Suppressor macrophage treated with lipopolysaccharide for 1 hour (primary cell): Measurements from ENCODE around the gene DAO.

Experiments used
- DNase-seq, 3 donors: peaks; one replicate each; pipeline ENCODE4 v3.0.0-alpha.2; 2020 to 2022

Gene DAO

DNA sequence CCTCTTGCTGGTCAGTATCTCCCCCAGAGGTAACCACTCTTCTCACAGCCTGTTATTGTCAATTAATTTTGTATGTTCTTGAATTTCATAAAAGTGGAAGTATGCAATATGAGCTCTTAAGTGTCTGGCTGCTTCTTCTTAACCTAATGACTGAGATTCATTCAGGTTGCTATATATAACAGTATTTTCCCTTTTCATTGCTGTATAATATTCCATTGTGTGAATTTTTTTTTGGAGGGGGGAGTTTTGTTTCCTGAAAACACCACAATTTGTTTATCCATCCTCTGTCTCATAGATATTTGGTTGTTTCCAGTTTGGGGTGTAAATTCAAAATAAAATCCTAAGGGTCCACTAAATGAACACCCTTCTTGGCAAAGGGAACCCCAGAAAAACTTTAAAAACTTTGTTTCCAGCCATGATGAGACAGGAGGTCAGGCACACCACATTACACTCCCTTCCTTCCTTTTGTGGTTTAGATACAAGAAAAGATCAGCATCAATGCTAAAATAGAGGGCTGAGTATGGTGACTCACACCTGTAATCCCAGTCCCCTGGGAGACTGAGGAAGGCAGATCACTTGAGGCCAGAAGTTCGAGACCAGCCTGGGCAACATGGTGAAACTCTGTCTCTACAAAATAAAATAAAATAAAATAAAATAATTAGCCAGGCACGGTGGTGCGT, 4.1 kb upstream of the DAO start:
- DNase-seq = no peak

DNA sequence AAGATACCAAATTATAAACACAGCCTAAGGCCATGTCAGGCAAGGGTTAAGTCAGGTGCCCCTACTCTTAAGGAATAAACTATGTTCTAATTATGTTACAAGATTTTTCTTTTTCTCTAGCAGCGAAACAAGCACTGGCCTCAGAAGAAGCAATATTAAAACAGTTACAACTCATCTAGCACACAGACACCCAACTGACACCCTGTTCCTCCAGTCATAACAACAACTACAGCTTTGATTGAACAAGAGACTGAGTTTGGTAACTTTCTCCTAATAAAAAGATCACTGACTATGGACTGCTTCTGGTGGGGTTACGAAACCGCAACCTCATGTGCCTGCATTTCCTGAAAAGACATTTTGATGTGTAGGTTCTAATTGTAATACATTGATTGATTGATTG, 3.3 kb upstream of the DAO start:
- no peak for DNase-seq

DNA sequence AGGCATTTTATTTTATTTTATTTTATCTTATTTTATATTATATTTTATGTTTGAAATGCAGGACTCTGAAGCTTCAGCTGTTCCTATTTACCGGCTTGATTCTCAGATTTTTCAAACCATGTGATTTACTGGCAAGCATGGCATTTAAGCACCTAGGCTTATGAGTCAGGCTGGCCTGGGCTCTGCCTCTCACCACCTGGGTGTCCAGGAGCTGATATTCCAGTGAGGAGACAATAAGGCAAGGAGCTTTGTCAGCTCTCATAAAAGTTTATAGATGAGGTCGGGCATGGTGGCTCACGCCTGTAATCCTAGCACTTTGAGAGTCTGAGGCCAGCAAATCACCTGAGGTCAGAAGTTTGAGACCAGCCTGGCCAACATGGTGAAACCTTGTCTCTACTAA, 2.1 kb downstream of the DAO start:
- no peak for DNase-seq

DNA sequence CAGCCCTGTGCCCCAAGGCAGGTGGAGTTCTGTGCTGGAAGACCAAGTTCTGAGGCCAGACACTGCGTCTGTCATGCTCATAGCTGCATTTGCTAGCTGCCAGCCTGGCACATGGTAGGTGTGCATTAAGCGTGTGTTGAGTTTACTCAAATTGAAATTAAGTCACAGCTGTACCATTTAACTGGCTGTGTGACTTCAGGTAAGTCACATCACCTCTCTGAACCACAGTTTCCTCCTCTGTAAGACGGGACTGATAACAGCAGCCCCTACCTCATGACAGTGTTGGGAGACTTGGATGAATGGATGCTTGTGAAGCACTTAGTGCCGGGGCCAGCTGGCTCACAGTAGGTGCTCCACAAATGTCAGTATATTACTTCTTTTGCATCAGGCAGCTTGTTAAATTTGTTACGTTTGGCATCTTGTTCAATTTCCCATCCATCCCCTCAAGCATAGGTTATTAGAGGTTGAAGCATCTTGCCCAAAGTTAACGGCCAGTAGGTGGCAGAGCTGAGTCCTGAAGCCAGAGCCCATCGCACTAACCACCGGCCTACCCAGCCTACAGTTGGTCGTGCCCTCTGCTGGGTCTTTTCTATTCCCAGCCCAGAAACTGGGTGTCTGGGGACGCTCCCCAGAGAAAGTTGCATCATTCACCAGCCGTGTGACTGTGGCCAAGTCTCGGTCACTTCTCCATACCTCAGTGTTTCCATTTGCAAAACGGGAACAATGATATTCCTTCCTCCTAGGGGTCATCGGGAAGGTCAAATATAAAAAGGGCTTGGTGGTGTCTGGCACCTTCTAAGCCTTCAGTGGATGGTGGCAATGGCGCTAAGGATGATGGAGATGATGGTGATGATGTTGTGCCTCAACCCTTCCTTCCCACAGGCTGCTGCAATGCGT, 4.5 kb downstream of the DAO start:
- peak; percentile 91 to 94 (median 93) for DNase-seq

DNA sequence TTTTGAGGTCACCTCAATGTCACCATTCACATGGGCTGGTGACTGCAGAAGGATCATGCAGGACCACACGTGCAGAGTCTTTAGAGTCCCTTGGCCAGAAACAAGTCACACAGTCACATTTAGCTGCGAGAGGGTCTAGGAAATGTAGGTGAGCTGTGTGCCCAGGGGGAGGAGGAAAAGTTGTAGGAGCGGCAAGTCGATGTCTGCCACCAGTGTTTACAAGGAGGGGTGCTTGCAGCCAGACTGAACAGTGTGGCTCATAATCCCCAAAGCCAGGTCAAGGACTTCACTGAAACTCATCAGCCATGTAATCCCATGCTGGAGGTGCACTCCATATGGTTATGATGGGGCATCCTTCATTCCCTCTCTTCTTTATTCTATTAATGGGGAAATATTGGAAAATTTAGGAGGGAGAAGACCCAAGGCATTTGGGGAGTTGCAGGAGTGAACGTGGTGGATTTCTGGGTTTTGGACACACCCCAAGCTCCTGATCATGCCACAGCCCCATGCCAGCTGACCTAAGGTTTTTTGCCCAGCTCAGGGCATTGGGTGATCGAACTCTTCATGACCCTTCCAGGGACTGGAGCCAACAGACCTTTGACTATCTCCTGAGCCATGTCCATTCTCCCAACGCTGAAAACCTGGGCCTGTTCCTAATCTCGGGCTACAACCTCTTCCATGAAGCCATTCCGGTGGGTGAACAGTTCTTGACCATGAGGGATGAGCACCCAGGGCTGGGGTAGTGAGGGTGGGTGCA, 7.2 kb downstream of the DAO start:
- no peak for DNase-seq

DNA sequence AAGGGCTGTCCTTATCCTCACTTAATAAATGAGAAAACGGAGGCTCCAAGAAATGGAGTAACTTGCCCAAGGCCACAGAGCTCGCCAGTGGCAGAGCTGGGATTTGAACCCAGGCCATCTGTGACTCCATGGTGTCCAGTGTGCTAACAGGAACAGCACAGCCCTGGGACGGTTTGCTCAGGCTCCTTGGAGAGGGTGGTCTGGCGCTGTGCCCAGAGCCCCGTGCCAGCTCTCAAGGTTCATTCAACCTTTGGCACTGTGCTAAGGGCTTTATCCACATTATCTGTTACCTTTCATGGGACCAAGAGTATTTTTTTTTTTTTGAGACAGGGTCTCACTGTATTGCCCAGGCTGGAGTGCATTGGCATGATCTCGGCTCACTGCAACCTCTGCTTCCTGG, 8.1 kb downstream of the DAO start:
- DNase-seq = no peak

DNA sequence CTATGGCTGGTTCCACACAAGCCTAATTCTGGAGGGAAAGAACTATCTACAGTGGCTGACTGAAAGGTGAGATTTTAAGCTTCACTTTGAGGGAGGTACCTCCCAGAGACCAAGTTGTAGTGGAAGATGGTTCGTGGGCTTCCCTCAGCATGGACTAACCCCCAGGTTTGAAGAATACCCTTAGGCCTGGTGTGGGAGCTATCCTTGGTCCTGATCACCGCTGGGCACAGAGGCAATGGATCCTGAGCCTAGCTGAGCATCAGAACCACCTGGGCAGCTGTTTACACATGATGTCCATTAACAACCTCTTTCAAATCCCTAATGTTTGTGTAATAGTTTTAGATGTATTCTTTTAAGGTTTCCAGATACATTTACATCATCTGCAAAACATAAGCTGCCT, 10.3 kb downstream of the DAO start:
- peak in 1 of 3 donors; percentile 33 for DNase-seq

DNA sequence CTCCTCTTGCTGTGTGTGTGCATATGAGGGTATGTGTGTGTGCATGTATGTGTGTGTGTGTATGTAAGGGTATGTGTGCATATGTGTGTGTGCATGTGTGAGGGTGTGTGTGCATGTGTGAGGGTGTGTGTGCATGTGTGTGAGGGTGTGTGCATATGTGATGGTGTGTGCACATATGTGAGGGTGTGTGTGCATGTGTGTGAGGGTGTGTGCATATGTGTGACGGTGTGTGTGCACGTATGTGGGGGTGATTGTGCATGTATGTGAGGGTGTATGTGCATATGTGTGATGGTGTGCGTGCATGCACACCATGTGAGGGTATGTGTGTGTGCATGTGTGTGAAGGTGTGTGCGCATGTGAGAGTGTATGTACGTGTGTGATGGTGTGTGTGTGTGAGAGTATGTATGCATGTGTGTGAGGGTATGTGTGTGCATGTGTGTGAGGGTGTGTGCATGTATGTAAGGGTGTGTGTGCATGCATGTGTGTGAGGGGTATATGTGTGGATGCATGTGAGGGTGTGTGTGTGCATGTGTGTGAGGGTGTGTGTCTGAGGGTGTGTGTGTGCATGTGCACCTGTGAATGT, 15.4 kb downstream of the DAO start:
- DNase-seq = no peak

DNA sequence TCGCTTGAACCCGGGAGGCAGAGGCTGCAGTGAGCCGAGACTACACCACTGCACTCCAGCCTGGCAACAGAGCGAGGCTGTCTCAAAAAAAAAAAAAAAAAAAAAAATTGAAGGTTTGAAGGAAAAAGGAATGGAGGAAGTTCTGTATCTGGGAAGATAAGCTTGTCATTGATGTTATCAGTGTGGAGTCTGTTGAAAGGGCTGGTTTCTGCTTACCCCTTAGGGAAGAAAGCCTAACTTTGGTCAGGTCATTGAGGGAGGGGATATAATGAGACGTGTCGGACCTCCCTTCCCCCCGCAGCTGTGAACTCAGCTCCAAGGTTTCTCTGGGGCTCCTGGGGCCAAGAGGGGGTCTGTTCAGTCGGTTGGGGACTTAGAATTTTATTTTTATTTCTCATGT, 16.4 kb downstream of the DAO start:
- no peak for DNase-seq

DNA sequence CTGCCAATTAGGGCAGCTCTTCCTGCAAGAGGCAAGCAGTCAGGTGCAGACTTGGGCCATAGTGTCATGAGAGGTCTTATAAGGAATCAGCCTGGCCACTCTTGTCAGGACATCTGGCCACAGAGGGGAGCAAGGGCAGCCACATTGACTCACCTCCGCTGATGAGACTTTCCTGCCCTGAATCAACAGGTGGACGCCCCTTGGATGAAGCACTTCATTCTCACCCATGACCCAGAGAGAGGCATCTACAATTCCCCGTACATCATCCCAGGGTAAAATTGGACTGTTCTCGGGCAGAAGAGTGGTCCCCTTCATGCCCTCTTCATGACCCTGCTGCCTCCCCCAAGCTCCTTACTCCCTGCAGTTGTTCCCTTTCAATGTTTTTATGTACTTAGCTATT, 16.9 kb downstream of the DAO start:
- no peak for DNase-seq

DNA sequence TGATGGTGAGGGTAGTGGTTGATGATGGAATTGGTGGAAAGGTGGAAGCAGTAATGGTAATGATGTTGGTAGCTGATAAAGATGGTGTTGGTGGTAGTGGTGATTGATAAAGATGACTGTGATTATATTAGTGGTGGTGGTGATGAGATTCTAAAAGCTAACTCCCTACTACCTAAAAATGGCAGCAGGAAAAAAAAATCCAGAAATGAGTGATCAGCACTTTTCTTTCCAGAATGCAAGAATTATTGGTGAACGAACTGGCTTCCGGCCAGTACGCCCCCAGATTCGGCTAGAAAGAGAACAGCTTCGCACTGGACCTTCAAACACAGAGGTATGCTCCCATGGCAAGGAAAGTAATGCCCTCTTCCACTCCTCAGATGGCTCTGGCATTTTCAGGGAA, 19.3 kb downstream of the DAO start:
- DNase-seq = no peak

DNA sequence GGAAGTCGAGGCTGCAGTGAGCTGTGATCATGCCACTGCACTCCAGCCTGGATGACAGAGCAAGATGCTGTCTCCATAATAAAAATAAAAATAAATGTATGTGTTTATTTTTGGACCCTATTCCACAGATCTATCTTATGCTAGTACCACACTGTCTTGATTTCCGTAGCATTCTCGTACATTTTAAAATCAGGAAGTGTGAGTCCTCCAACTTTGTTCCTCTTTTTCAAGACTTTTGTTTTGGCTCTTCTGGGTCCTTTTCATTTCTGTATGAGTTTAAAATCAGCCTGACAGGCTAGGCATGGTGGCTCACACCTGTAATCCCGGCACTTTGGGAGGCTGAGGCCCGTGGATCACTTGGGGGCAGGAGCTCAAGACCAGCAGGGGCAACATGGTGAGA, 25.8 kb downstream of the DAO start:
- DNase-seq = peak; percentile 54 to 76 (median 70)

DNA sequence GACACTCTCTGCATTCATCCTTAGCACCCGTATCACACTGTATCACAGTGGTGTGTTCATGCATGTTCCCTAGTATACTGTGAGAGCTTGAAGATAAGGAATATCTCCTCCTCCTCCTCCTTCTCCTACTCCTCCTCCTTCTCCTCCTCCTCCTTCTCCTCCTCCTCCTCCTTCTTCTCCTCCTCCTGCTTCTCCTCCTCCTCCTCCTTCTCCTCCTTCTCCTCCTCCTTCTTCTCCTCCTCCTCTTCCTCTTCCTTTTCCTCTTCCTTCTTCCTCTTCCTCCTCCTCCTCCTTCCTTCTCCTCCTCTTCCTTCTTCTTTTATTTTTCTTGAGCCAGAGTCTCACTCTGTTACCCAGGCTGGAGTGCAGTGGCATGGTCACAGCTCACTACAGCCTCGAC, 27.1 kb downstream of the DAO start:
- DNase-seq = no peak

DNA sequence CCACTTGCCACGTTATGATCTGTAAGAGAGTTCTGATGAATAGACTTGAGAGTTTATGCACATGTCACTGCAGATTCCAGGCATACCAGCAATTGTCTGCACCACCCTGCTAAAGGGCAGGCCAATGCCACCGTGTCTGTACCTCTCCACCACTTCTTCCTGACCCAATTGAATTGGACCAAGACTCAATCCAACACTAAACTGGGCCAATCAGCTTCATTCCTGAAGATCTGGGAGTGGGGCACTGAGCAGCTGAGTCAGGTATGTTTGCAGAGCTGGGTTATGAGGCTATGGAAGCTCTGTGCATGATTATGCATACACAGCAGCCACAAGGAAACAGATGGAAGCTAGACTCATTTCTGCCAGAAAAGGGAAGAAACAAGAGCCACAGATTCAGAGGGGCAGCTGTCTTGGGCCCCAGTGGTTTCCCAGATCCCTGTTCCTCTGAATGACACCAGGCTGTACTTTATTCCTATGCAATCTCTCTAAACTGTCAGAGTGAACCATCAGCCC, 28.0 kb downstream of the DAO start:
- DNase-seq = peak; percentile 80 to 87 (median 80)

DNA sequence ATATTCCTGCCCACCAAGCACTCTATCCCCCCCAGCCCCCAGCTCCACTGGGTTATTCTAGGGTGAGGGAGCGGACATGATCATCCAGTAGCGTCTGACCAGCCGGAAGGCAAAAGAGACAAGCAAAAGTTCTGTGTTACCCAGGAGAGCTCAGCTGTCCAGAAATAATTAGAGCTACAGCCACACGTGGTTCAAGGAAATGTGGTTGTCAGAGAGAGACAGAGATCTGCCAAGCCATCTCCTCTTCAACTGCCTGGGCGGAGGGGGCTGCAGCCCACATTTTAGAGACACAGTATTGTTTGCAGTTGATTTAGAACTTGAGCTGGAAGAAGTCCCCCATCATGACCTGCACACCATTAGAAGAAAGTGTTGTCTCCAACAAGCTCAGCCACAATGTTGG, 30.4 kb downstream of the DAO start:
- no peak for DNase-seq

DNA sequence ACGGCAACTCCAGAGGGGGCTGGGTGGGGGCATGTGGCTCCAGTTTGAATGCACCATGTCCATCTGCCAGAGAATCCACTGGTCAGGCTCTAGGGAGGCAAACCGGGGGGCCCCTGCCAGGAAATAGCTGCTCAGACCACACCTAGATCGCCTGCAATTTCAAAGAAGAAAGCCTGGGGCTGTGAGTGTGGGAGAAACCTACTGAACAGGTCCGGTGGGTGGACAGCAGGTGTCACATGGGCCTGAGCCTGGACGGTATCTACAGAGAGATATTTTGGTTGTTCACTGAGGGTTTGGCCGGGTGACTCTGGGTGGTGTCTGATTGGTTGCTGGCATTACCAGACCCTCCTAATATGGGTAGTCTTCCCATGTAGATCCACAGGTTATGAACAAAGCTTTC, 32.0 kb downstream of the DAO start:
- no peak for DNase-seq

DNA sequence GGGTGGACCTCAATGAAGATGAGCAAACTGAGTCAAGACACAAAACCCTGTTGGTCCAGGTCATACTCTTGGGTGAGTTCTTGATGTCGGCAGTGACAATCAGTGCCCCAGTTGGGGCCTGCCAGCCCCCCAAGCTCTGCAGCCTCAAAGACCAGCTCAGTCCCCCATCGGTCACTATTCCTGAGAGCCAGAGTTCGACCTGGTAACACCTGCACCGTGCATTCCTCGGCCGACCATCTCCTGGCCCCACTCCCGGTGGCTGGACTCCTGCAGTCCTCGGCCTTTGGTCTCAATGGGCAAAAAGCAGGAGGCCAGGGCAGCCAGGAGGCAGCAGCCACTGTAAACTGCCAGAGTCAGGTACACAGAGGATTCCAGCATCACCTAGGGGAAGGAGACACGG, 32.5 kb downstream of the DAO start:
- DNase-seq = no peak

DNA sequence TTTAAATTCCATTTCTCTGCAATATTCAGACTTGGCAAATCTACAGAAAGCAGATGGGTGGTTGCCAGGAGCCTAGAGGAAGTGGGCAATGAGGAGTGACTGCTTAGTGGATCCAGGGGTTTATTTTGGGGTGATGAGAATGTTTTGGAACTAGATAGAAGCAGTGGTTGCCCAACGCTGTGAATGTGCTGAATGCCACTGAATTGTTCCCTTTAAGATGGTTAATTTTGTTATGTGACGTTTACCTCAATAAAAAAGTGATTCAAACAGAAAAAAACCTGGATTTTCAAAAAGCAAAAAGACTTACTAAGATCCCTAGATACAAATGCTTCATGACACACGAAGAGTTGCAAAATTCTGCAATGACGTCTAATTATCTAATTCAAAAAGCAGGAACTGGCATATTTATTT, 34.2 kb downstream of the DAO start:
- DNase-seq = peak; percentile 69 to 97 (median 93)

DNA sequence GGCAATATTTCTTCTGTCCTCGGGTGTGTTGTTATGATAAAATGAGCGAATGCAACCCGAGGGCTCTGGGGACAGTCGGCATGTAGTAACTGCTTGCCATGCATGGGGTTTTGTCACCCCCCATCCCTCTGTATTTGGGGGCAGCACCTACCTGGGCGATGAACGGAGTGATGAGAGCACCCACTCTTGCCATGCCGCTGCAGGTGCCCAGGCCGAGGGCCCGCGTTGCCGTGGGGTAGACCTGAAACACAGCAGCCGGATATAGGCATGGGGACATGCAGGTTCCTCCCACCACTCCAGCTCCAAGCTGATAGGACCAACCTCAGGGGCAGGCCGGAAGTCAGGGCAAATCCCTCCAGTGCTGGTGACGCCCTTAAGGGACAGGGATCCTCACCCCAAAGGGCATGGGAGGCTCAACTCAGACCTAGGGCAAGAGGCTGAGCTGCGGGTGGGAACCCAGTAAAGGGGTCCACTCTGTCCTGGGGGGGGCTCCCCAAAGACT, 35.8 kb downstream of the DAO start:
- no peak for DNase-seq

DNA sequence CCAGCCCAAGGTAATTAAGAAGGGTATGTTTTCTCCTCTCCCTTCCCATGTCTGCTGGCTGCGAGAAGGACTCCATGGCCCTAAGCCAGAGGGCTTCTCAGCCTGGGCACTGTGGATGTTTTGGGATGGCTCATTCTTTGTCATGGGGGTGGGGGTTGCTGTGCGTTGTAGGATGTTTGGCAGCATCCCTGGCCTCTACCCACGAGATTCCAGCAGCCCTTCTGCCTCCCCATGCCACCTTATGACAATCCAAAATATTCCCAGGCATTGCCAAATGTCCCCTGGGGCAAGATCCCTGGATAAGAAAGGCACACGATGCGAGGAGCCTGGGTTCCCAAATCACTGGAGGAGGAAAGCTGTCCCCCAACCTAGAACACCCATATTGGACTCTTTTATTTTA, 36.4 kb downstream of the DAO start:
- DNase-seq = no peak

DNA sequence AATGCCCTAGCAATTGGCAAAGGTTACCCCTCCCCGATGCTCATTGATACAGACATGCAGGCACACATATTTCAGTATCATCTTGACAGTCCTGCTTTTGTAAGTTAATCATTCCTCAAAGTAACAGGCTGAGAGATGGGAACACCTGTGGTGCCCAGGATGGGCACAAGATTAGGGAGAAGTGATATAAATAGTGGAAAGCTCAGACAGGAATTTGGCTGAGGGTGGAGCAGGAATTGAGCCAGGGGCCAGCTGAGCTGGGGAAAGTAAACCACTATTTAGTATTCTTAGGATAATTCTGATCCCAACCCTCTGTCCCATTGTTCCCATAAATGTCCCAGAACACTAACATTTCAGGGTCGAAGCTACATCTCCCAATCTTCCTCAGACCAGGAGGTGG, 38.3 kb downstream of the DAO start:
- DNase-seq = no peak

DNA sequence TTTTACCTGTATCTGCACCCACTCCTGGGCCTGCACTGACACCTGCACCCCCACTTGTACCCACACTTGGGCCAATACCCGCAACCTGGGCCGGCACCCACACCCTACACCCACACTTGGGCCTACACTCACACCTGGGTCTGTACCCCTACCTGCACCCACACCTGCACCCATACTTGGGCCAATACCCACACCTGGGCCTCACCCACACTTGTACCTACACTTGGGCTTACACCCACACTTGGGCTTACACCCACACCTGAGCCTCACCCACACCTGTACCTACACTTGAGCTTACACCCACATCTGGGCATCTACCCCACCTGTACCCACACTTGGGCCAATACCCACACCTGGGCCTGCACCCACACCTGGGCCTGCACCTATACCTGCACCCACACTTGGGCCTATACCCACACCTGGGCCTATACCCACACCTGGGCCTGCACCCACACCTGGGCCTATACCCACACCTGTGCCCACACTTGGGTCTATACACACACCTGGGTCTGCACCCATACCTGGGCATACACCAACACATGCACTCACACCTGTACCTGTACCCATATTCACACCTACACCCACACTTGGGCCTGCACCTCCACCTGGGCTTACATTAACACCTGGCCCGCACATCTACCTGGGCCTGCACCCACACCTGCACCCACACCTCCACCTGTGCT, 39.2 kb downstream of the DAO start:
- no peak for DNase-seq
